Measurements from ENCODE around the gene KLHL36. TPM values are rescaled to one million over a fixed set of nuclear protein-coding genes. Genes with fewer than 3 reads are reported as not detected.

KLHL36 gene
- total RNA-seq, 1 donor from 2014 or later, result 49.0 TPM

GRCh38 chr16:84600343-84601229 lies 47.7 kb upstream of the KLHL36 start:
- Histone ChIP-seq H3K36me3 (ENCODE audit: insufficient read depth, low read length) (peaks cover 4% of the 10 kb centered on the region), H3K27me3 (ENCODE audit: insufficient read depth, low read length) (no peaks in the 10 kb centered on the region), H3K79me2 (ENCODE audit: insufficient read depth, low read length) (peaks cover 81% of the 10 kb centered on the region), H3K9ac (ENCODE audit: low read length) (peak overlapping the region; percentile 59), H3K4me1 (ENCODE audit: insufficient read depth, low read length) (peaks cover 68% of the 10 kb centered on the region), H2AFZ (ENCODE audit: low read depth, low read length) (no peak overlapping the region), H4K20me1 (ENCODE audit: insufficient read depth, low read length) (peaks cover 61% of the 10 kb centered on the region), H3K4me3 (ENCODE audit: insufficient read depth, low read depth, low read length) (no peak overlapping the region), H3K9me3 (ENCODE audit: insufficient read depth, low read depth, low read length) (no peaks in the 10 kb centered on the region), H3K27ac (ENCODE audit: low read depth, low read length) (peak overlapping the region; percentile 46), H3K4me2 (ENCODE audit: low read length) (peak overlapping the region; percentile 81)
- Mint-ChIP-seq H3K27me3 (ENCODE audit: low read depth, unreplicated experiment) (no peaks in the 10 kb centered on the region), H3K9me3 (ENCODE audit: unreplicated experiment) (no peaks in the 10 kb centered on the region), H3K4me3 (ENCODE audit: unreplicated experiment) (peak overlapping the region; percentile 62), H3K36me3 (ENCODE audit: low read depth, unreplicated experiment) (peaks cover 28% of the 10 kb centered on the region), H3K27ac (ENCODE audit: unreplicated experiment) (peak overlapping the region; percentile 95), H3K4me1 (ENCODE audit: low read depth, unreplicated experiment) (peaks cover 67% of the 10 kb centered on the region)
- no peak for FAIRE-seq
- TF ChIP-seq CTCF (IDR thresholded peaks at IDR 0.05; ENCODE audit: insufficient read depth, low read depth, low read length), result no peak
- no peak for TF ChIP-seq EZH2 (IDR thresholded peaks at IDR 0.05; ENCODE audit: insufficient read depth, low read length)
- DNase-seq (ENCODE audit: low read depth), result no peak

- H3K9me3 Mint-ChIP-seq (ENCODE audit: unreplicated experiment), result no peaks in the 10 kb centered on the region
- Histone ChIP-seq H3K9me3 (ENCODE audit: insufficient read depth, low read depth, low read length) (no peaks in the 10 kb centered on the region), H3K27ac (ENCODE audit: low read depth, low read length) (peak overlapping the region; percentile 89), H2AFZ (ENCODE audit: low read depth, low read length) (peak overlapping the region; percentile 13), H3K36me3 (ENCODE audit: insufficient read depth, low read length) (peaks cover 9% of the 10 kb centered on the region), H3K27me3 (ENCODE audit: insufficient read depth, low read length) (no peaks in the 10 kb centered on the region), H3K4me3 (ENCODE audit: insufficient read depth, low read depth, low read length) (peak overlapping the region; percentile 41), H3K4me2 (ENCODE audit: low read length) (peak overlapping the region; percentile 83), H4K20me1 (ENCODE audit: insufficient read depth, low read length) (peaks cover 61% of the 10 kb centered on the region), H3K9ac (ENCODE audit: low read length) (peak overlapping the region; percentile 82), H3K4me1 (ENCODE audit: insufficient read depth, low read length) (peaks cover 56% of the 10 kb centered on the region), H3K79me2 (ENCODE audit: insufficient read depth, low read length) (peaks cover 81% of the 10 kb centered on the region)
- TF ChIP-seq EZH2 (IDR thresholded peaks at IDR 0.05; ENCODE audit: insufficient read depth, low read length) (no peak), CTCF (IDR thresholded peaks at IDR 0.05; ENCODE audit: insufficient read depth, low read depth, low read length) (no peak)
- peak overlapping the region; percentile 91 for H3K27ac Mint-ChIP-seq (ENCODE audit: unreplicated experiment)
- peaks cover 47% of the 10 kb centered on the region for H3K4me1 Mint-ChIP-seq (ENCODE audit: low read depth, unreplicated experiment)
- H3K4me3 Mint-ChIP-seq (ENCODE audit: unreplicated experiment), result peak overlapping the region; percentile 64
- peak; percentile 17 for FAIRE-seq
- peaks cover 29% of the 10 kb centered on the region for H3K36me3 Mint-ChIP-seq (ENCODE audit: low read depth, unreplicated experiment)
- peak; percentile 97 for DNase-seq (ENCODE audit: low read depth)
- no peaks in the 10 kb centered on the region for H3K27me3 Mint-ChIP-seq (ENCODE audit: low read depth, unreplicated experiment)
These were observed 45.0 kb upstream of the KLHL36 start for GRCh38 chr16:84603140-84603816.
